SHP77 treated with DMSO at 0.1 percent for 48 hours (cell line): ENCODE measurements around the gene EFCAB10.
A peak's percentile ranks its signal among the peaks of the same experiment; 100 is the strongest.

Source experiments
- DNase-seq: peaks from one replicate; lab custom pipeline; 2025; lab: John Stamatoyannopoulos, UW

EFCAB10 gene

GRCh38 chr7:105581066-105581811, at the start of gene EFCAB10:
TSS of gene EFCAB10 (minus strand) at chr7:105581493. CDS start at chr7:105581463, 30 bp downstream.
- DNase-seq = peak; percentile 68

GRCh38 chr7:105625986-105626385, 44.7 kb upstream of the EFCAB10 start:
- DNase-seq = no peak

- no peak for DNase-seq
Measured at GRCh38 chr7:105623906-105624305, 42.6 kb upstream of the EFCAB10 start.

- DNase-seq = no peak
Measured at GRCh38 chr7:105623378-105623777, 42.1 kb upstream of the EFCAB10 start.

- DNase-seq = no peak
Measured at GRCh38 chr7:105622106-105622731, 40.9 kb upstream of the EFCAB10 start.

- no peak for DNase-seq
Measured at GRCh38 chr7:105621617-105622016, 40.3 kb upstream of the EFCAB10 start.

- DNase-seq = no peak
Measured at GRCh38 chr7:105621176-105621575, 39.9 kb upstream of the EFCAB10 start.

GRCh38 chr7:105619590-105619989, 38.3 kb upstream of the EFCAB10 start:
- no peak for DNase-seq

GRCh38 chr7:105618016-105618296, 36.7 kb upstream of the EFCAB10 start:
- DNase-seq = no peak

- no peak for DNase-seq
Measured at GRCh38 chr7:105617280-105618015, 36.2 kb upstream of the EFCAB10 start.

- DNase-seq = no peak
Measured at GRCh38 chr7:105614341-105614840, 33.1 kb upstream of the EFCAB10 start.

GRCh38 chr7:105613611-105614330, 32.5 kb upstream of the EFCAB10 start:
- DNase-seq = no peak

GRCh38 chr7:105612806-105613205, 31.5 kb upstream of the EFCAB10 start:
- DNase-seq = no peak

- no peak for DNase-seq
Measured at GRCh38 chr7:105611856-105612775, 30.8 kb upstream of the EFCAB10 start.

- no peak for DNase-seq
Measured at GRCh38 chr7:105610165-105610930, 29.1 kb upstream of the EFCAB10 start.

- DNase-seq = no peak
Measured at GRCh38 chr7:105602325-105603305, 21.3 kb upstream of the EFCAB10 start.

- DNase-seq = no peak
Measured at GRCh38 chr7:105600720-105601550, 19.6 kb upstream of the EFCAB10 start.

GRCh38 chr7:105599551-105599950, 18.3 kb upstream of the EFCAB10 start:
- DNase-seq = no peak
